ENCODE measurements around the gene VPS4B.

DNA sequence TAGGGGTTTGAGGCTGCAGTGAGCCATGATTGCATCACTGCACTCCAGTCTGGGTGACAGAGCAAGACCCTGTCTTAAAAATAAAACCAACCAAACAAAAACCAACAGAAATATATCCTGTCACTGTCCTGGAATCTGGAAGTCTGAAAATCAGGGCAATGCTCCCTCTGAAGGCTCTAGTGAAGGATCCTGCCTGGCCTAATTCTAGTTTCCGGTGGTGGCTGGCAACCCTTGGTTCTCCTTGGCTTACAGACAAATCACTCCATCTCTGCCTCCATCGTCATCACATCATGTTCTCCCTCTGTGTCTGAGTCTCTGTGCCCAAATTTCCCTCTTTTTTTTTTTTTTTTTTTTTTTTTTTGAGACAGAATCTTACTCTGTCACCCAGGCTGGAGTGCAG is 15.9 kb upstream of the VPS4B start:
- no peak for TF ChIP-seq POLR2A (IDR thresholded peaks at IDR 0.05; ENCODE audit: low read depth, low read length)
- TF ChIP-seq, protein P1, sequence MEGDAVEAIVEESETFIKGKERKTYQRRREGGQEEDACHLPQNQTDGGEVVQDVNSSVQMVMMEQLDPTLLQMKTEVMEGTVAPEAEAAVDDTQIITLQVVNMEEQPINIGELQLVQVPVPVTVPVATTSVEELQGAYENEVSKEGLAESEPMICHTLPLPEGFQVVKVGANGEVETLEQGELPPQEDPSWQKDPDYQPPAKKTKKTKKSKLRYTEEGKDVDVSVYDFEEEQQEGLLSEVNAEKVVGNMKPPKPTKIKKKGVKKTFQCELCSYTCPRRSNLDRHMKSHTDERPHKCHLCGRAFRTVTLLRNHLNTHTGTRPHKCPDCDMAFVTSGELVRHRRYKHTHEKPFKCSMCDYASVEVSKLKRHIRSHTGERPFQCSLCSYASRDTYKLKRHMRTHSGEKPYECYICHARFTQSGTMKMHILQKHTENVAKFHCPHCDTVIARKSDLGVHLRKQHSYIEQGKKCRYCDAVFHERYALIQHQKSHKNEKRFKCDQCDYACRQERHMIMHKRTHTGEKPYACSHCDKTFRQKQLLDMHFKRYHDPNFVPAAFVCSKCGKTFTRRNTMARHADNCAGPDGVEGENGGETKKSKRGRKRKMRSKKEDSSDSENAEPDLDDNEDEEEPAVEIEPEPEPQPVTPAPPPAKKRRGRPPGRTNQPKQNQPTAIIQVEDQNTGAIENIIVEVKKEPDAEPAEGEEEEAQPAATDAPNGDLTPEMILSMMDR (IDR thresholded peaks at IDR 0.05; ENCODE audit: extremely low read depth in 1 of 2, insufficient read depth in 1 of 2, low read depth in 1 of 2, low read length in 2 of 2): no peak
- TF ChIP-seq, protein P2, sequence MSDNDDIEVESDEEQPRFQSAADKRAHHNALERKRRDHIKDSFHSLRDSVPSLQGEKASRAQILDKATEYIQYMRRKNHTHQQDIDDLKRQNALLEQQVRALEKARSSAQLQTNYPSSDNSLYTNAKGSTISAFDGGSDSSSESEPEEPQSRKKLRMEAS (IDR thresholded peaks at IDR 0.05; ENCODE audit: insufficient read depth, insufficient read length): no peak
- no peak for TF ChIP-seq EZH2 (IDR thresholded peaks at IDR 0.05; ENCODE audit: borderline replicate concordance, low read depth, low read length, severe bottlenecking)
- no peak for TF ChIP-seq POLR2AphosphoS5 (IDR thresholded peaks at IDR 0.05; ENCODE audit: insufficient read depth, low read depth, low read length)
- no peak for TF ChIP-seq FOS (IDR thresholded peaks at IDR 0.05; ENCODE audit: borderline replicate concordance, insufficient read depth, low read length)
- TF ChIP-seq MYC (IDR thresholded peaks at IDR 0.05; ENCODE audit: low read depth, low read length): no peak
- TF ChIP-seq JUN (IDR thresholded peaks at IDR 0.05; ENCODE audit: borderline replicate concordance, insufficient read depth, insufficient read length, low read depth): no peak
